IPS-11a (cell line): ENCODE results near the gene BCKDHA.
A peak's percentile ranks its signal among the peaks of the same experiment; 100 is the strongest.

Experiments
- H3K4me3 ChIP-seq: one replicate; pipeline ENCODE4 v1.5.1; 2013; ENCODE audit warnings: low read depth, low read length, control low read depth

Gene BCKDHA

GRCh38 chr19:41397086-41398049, at the start of gene BCKDHA, which contains the start of gene EXOSC5:
Gene BCKDHA, plus strand, starts transcription at chr19:41397818. Its CDS starts 10 bp downstream, at chr19:41397828.
Gene EXOSC5, minus strand, starts transcription at chr19:41397359. Its CDS starts 31 bp downstream, at chr19:41397328.
- H3K4me3 ChIP-seq, result peak within 1 kb of the TSS; percentile 95

GRCh38 chr19:41350735-41351338, 46.8 kb upstream of the BCKDHA start:
- H3K4me3 ChIP-seq, result peak overlapping the region; percentile 65

- H3K4me3 ChIP-seq, result peak overlapping the region; percentile 65
These were observed 46.0 kb upstream of the BCKDHA start for GRCh38 chr19:41351339-41352245.

GRCh38 chr19:41352279-41352608, 45.4 kb upstream of the BCKDHA start:
- H3K4me3 ChIP-seq, result peak overlapping the region; percentile 65

GRCh38 chr19:41352609-41353465, 44.8 kb upstream of the BCKDHA start:
- peak overlapping the region; percentile 65 for H3K4me3 ChIP-seq

GRCh38 chr19:41353466-41354342, 43.9 kb upstream of the BCKDHA start, which contains the start of gene TGFB1:
Gene TGFB1, minus strand, starts transcription at chr19:41353922. Its CDS starts 878 bp downstream, at chr19:41353044.
- H3K4me3 ChIP-seq, result peak within 1 kb of the TSS; percentile 65

- peak overlapping the region; percentile 36 for H3K4me3 ChIP-seq
These were observed 43.2 kb upstream of the BCKDHA start for GRCh38 chr19:41354343-41354953.

- H3K4me3 ChIP-seq, result no peak overlapping the region
These were observed 42.6 kb upstream of the BCKDHA start for GRCh38 chr19:41355035-41355434.

GRCh38 chr19:41355802-41356201, 41.8 kb upstream of the BCKDHA start:
- H3K4me3 ChIP-seq, result no peak overlapping the region

- no peak overlapping the region for H3K4me3 ChIP-seq
These were observed 40.5 kb upstream of the BCKDHA start for GRCh38 chr19:41356984-41357739.

- H3K4me3 ChIP-seq, result no peak overlapping the region
These were observed 39.9 kb upstream of the BCKDHA start for GRCh38 chr19:41357746-41358145.

GRCh38 chr19:41359741-41360140, 37.9 kb upstream of the BCKDHA start:
- no peak overlapping the region for H3K4me3 ChIP-seq

GRCh38 chr19:41362143-41362847, 35.3 kb upstream of the BCKDHA start:
- no peak overlapping the region for H3K4me3 ChIP-seq

- peak overlapping the region; percentile 97 for H3K4me3 ChIP-seq
These were observed 34.3 kb upstream of the BCKDHA start for GRCh38 chr19:41363371-41363752.

GRCh38 chr19:41363753-41364523, 33.7 kb upstream of the BCKDHA start, which contains the start of gene B9D2:
Gene B9D2, minus strand, starts transcription at chr19:41364149. Its CDS starts 630 bp downstream, at chr19:41363519.
- H3K4me3 ChIP-seq, result peak within 1 kb of the TSS; percentile 97
